ENCODE data around the gene MAML3.

DNA sequence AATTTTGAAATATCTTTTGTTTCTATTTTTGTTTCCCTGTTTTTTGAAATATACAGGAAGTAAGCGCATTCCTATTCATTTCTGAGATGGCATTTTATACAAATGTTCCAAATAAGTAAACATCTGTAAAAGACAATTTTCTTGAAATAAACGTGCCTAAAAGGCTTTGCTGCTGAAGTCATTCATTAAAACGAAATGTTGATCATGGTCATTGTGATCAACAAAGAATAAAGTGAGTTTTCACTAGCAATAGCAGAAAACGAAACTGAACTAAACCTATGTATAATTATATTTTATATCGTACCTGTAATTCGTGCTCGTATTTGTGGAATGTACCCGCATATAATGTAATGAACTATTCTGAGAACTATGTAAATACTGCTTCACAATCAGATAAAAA, 267.2 kb downstream of the MAML3 start:
- TF ChIP-seq CTCF (IDR thresholded peaks at IDR 0.05; ENCODE audit: low read depth, low read length, poor library complexity, severe bottlenecking) = no peak
- TF ChIP-seq EZH2phosphoT487 (IDR thresholded peaks at IDR 0.05; ENCODE audit: borderline replicate concordance, low read length) = no peak

Measured in DOHH2 (cell line).